ENCODE measurements around the gene WDR37. TPM values are rescaled to one million over a fixed set of nuclear protein-coding genes. Genes with fewer than 3 reads are reported as not detected.

Gene WDR37
- total and polyA plus RNA-seq, 9 of the 15 experiments (the other 6 are each of a cell fraction or from before 2014, with no cell fraction given) = 2.3 to 11.6 (median 6.7) TPM

DNA sequence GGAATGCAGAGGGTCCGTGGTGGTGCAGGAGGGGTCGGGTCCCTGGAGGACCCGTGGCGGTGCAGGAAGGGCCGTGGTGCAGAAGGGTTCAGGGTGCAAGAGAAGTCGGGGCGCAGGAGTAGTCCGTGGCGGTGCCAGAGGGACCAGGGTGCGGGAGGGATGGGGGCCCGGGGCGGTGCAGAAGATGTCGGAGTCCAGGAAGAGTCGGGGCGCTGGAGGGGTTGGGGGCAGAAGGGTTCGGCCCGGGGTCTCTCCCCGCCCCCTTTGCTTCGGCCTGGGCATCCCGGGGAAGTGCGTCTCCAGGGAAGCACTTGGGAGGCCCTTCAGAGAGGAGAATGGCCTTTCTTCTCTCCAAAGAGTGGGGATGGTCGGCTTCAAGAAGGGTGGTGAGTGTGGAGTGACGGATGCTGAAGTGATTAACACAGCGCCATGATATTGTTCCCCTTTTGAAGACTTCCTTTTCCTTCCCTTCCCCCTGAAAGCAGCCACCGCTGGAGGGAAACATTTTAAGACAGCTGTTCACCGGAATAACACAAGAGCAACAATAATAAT, 997 bp downstream of the WDR37 start (continued):
- TF ChIP-seq HDAC1 (IDR thresholded peaks at IDR 0.05) (0 out of 4 replicates have a peak, but pooled peaks of 1 of the 2 experiments have one; percentile 4), TCFL5 (CRISPR knock-in tag; conservative IDR thresholded peaks at IDR 0.05) (no peak), ZNF76 (CRISPR knock-in tag; IDR thresholded peaks at IDR 0.05; ENCODE audit: borderline replicate concordance) (no peak), BRF1 (IDR thresholded peaks at IDR 0.05; ENCODE audit: borderline replicate concordance, extremely low read depth, insufficient read length) (no peak), FOXA1 (IDR thresholded peaks at IDR 0.05; ENCODE audit: borderline replicate concordance) (no peak), ARNT (IDR thresholded peaks at IDR 0.05) (no peak), HNRNPL (IDR thresholded peaks at IDR 0.05; ENCODE audit: low read depth, low read length) (no peak), MEIS2 (IDR thresholded peaks at IDR 0.05; ENCODE audit: partially characterized antibody) (peak; percentile 57), NFYB (IDR thresholded peaks at IDR 0.05; ENCODE audit: extremely low read depth, insufficient read length) (no peak), SMAD2 (IDR thresholded peaks at IDR 0.05; ENCODE audit: low read depth, low read length) (no peak), DDX20 (tag; IDR thresholded peaks at IDR 0.05; ENCODE audit: low read depth) (no peak), NR2F6 (CRISPR knock-in tag; IDR thresholded peaks at IDR 0.05) (no peak), GTF2E2 (tag; IDR thresholded peaks at IDR 0.05) (no peak), ELF1 (tag; IDR thresholded peaks at IDR 0.05) (no peak), BMI1 (IDR thresholded peaks at IDR 0.05; ENCODE audit: low read length) (no peak), PURB (CRISPR knock-in tag; IDR thresholded peaks at IDR 0.05; ENCODE audit: low read depth) (no peak), ZNF282 (CRISPR knock-in tag; IDR thresholded peaks at IDR 0.05) (0 out of 2 replicates have a peak, but pooled peaks have one; percentile 17), ZNF174 (CRISPR knock-in tag; IDR thresholded peaks at IDR 0.05) (no peak), WHSC1 (IDR thresholded peaks at IDR 0.05; ENCODE audit: low read length) (no peak), SUPT5H (IDR thresholded peaks at IDR 0.05) (no peak), IRF2 (CRISPR knock-in tag; IDR thresholded peaks at IDR 0.05) (no peak)
- TF ChIP-seq, protein P1, sequence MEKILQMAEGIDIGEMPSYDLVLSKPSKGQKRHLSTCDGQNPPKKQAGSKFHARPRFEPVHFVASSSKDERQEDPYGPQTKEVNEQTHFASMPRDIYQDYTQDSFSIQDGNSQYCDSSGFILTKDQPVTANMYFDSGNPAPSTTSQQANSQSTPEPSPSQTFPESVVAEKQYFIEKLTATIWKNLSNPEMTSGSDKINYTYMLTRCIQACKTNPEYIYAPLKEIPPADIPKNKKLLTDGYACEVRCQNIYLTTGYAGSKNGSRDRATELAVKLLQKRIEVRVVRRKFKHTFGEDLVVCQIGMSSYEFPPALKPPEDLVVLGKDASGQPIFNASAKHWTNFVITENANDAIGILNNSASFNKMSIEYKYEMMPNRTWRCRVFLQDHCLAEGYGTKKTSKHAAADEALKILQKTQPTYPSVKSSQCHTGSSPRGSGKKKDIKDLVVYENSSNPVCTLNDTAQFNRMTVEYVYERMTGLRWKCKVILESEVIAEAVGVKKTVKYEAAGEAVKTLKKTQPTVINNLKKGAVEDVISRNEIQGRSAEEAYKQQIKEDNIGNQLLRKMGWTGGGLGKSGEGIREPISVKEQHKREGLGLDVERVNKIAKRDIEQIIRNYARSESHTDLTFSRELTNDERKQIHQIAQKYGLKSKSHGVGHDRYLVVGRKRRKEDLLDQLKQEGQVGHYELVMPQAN (IDR thresholded peaks at IDR 0.05; ENCODE audit: borderline replicate concordance) = 0 out of 2 replicates have a peak, but pooled peaks have one; percentile 61
- TF ChIP-seq, protein P2, sequence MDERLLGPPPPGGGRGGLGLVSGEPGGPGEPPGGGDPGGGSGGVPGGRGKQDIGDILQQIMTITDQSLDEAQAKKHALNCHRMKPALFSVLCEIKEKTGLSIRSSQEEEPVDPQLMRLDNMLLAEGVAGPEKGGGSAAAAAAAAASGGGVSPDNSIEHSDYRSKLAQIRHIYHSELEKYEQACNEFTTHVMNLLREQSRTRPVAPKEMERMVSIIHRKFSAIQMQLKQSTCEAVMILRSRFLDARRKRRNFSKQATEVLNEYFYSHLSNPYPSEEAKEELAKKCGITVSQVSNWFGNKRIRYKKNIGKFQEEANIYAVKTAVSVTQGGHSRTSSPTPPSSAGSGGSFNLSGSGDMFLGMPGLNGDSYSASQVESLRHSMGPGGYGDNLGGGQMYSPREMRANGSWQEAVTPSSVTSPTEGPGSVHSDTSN (CRISPR knock-in tag; IDR thresholded peaks at IDR 0.05; ENCODE audit: low read depth) = no peak
- TF ChIP-seq, protein P2 (tag; conservative IDR thresholded peaks at IDR 0.05; ENCODE audit: low read depth) = peak; percentile 28; the same call in 1 of the 2 replicates
- TF ChIP-seq, protein P3, sequence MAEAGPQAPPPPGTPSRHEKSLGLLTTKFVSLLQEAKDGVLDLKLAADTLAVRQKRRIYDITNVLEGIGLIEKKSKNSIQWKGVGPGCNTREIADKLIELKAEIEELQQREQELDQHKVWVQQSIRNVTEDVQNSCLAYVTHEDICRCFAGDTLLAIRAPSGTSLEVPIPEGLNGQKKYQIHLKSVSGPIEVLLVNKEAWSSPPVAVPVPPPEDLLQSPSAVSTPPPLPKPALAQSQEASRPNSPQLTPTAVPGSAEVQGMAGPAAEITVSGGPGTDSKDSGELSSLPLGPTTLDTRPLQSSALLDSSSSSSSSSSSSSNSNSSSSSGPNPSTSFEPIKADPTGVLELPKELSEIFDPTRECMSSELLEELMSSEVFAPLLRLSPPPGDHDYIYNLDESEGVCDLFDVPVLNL (CRISPR knock-in tag; IDR thresholded peaks at IDR 0.05; ENCODE audit: low read depth) = no peak

Data from K562 (cell line).